Umbilical cord (tissue), 2 donors: ENCODE results near the gene NEK1. TPM values are rescaled to one million over a fixed set of nuclear protein-coding genes. Genes with fewer than 3 reads are reported as not detected.
A peak's percentile ranks its signal among the peaks of the same experiment; 100 is the strongest.
"Not testable (repeated sequence)": the region's sequence is repeated elsewhere in the genome, so short reads cannot be mapped to it uniquely, and the experiment has no call there.

Source experiments
- DNase-seq: peaks from one replicate; pipeline ENCODE4 v3.0.0-alpha.2; 2015; ENCODE audit warnings: low spot score
- total RNA-seq: library from RNA; depleted of rRNA; stranded (reverse); fragments of >200 nt; gene quantifications from one replicate; pipeline ENCODE4 v1.2.3, GENCODE V29; 2014; ENCODE audit warnings: low replicate concordance; ENCODE audit not compliant: insufficient read depth

The NEK1 gene
- total RNA-seq, 1 donor from 2014 or later = 23.4 TPM

GRCh38 chr4:169603312-169603711 lies 9.1 kb downstream of the NEK1 start:
- no peak for DNase-seq

- no peak for DNase-seq
Observed at GRCh38 chr4:169601016-169601771, 11.2 kb downstream of the NEK1 start.

GRCh38 chr4:169594560-169595195 lies 17.7 kb downstream of the NEK1 start:
- no peak for DNase-seq

GRCh38 chr4:169593050-169593560 lies 19.3 kb downstream of the NEK1 start:
- no peak for DNase-seq

- DNase-seq = no peak
Observed at GRCh38 chr4:169583563-169583962, 28.8 kb downstream of the NEK1 start.

- DNase-seq = no peak
Observed at GRCh38 chr4:169582706-169583105, 29.7 kb downstream of the NEK1 start.

GRCh38 chr4:169582203-169582602 lies 30.2 kb downstream of the NEK1 start:
- DNase-seq = no peak

GRCh38 chr4:169573889-169574288 lies 38.5 kb downstream of the NEK1 start:
- DNase-seq = no peak

- DNase-seq = peak; percentile 25
Observed at GRCh38 chr4:169571435-169571834, 40.9 kb downstream of the NEK1 start.

- DNase-seq = not testable (repeated sequence)
Observed at GRCh38 chr4:169571012-169571411, 41.4 kb downstream of the NEK1 start.

- not testable (repeated sequence) for DNase-seq
Observed at GRCh38 chr4:169570266-169570665, 42.1 kb downstream of the NEK1 start.

GRCh38 chr4:169569188-169569587 lies 43.2 kb downstream of the NEK1 start:
- DNase-seq = not testable (repeated sequence)

- no peak for DNase-seq
Observed at GRCh38 chr4:169567916-169568315, 44.5 kb downstream of the NEK1 start.

GRCh38 chr4:169566021-169566818 lies 46.2 kb downstream of the NEK1 start:
- DNase-seq = peak; percentile 77

GRCh38 chr4:169565606-169566005 lies 46.8 kb downstream of the NEK1 start:
- DNase-seq = no peak

- DNase-seq = no peak
Observed at GRCh38 chr4:169557061-169557636, 55.2 kb downstream of the NEK1 start.

GRCh38 chr4:169546548-169546947 lies 65.8 kb downstream of the NEK1 start:
- DNase-seq = not testable (repeated sequence)

- no peak for DNase-seq
Observed at GRCh38 chr4:169540774-169541173, 71.6 kb downstream of the NEK1 start.

GRCh38 chr4:169530048-169530447 lies 82.3 kb downstream of the NEK1 start:
- no peak for DNase-seq

GRCh38 chr4:169523796-169524195 lies 88.6 kb downstream of the NEK1 start:
- no peak for DNase-seq

- no peak for DNase-seq
Observed at GRCh38 chr4:169510617-169511016, 101.8 kb downstream of the NEK1 start.

GRCh38 chr4:169506903-169507302 lies 105.5 kb downstream of the NEK1 start:
- DNase-seq = no peak
